ENCODE data around the gene NEK1. TPM values are rescaled to one million over a fixed set of nuclear protein-coding genes. Genes with fewer than 3 reads are reported as not detected.

NEK1 gene
- total RNA-seq, 3 donors from 2014 or later: 8.2 to 16.6 (median 10.8) TPM

DNA sequence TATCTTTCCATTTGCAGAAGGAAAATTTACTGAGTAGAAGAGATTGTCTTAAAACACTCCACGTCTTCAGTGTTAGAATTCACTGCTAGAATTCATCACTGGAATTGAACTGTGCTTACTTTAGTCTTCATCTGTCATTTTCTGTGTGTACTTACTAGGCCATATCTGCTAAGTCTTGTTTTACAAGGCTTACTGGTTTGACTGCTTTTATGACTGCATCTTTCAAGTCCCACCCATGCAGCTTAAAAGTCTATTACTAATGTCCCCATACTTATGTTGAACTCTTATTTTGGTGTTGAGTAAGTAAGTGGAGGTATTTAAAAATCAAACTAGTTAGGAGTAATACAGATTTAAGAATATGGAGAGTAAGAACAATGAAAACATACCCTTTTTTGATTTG, 22.6 kb upstream of the NEK1 start:
- H3K4me3 ChIP-seq: no peak overlapping the region
- ATAC-seq (peak; percentile 98), DNase-seq (no peak)
- intact Hi-C loops (cut with DNase I, micrococcal nuclease): no loop called here
- H3K4me1 ChIP-seq (ENCODE audit: low read depth): peaks cover 11% of the 10 kb centered on the region
- no peaks in the 10 kb centered on the region for H3K9me3 ChIP-seq
- no peaks in the 10 kb centered on the region for H3K36me3 ChIP-seq (ENCODE audit: low read depth)
- TF ChIP-seq, protein P1, sequence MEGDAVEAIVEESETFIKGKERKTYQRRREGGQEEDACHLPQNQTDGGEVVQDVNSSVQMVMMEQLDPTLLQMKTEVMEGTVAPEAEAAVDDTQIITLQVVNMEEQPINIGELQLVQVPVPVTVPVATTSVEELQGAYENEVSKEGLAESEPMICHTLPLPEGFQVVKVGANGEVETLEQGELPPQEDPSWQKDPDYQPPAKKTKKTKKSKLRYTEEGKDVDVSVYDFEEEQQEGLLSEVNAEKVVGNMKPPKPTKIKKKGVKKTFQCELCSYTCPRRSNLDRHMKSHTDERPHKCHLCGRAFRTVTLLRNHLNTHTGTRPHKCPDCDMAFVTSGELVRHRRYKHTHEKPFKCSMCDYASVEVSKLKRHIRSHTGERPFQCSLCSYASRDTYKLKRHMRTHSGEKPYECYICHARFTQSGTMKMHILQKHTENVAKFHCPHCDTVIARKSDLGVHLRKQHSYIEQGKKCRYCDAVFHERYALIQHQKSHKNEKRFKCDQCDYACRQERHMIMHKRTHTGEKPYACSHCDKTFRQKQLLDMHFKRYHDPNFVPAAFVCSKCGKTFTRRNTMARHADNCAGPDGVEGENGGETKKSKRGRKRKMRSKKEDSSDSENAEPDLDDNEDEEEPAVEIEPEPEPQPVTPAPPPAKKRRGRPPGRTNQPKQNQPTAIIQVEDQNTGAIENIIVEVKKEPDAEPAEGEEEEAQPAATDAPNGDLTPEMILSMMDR (IDR thresholded peaks at IDR 0.05): no peak

- intact Hi-C loops (cut with DNase I, micrococcal nuclease): no loop called here
- H3K36me3 ChIP-seq (ENCODE audit: low read depth): no peaks in the 10 kb centered on the region
- DNase-seq: no peak
These were observed 20.5 kb upstream of the NEK1 start for GRCh38 chr4:169632896-169633295.

DNA sequence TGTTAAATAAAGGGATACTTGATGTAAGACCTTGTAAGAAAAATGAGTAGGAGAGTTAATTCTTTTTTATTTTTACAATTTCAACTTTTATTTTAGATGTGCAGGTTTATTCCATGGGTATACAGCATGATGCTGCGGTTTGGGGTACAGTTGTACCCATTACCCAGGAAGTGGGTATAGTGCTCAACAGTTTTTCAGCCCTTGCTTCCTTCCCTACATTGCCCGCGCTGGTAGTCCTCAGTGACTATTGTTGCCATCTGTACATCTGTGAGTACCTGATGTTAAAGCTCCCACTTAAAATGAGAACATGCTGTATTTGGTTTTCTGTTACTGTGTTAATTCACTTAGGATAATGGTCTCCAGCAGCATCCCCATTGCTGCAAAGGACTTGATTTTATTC, 17.7 kb upstream of the NEK1 start:
- Histone ChIP-seq H3K9me3 (no peaks in the 10 kb centered on the region), H3K36me3 (ENCODE audit: low read depth) (no peaks in the 10 kb centered on the region), H3K4me3 (no peak overlapping the region), H3K4me1 (ENCODE audit: low read depth) (peaks cover 11% of the 10 kb centered on the region)
- TF ChIP-seq, protein P1 (IDR thresholded peaks at IDR 0.05): no peak
- no peak for DNase-seq
- intact Hi-C loops (cut with DNase I, micrococcal nuclease): no loop called here
- ATAC-seq: no peak

More at GRCh38 chr4:169632896-169633295, 20.5 kb upstream of the NEK1 start:
- Histone ChIP-seq H3K4me3 (no peak overlapping the region), H3K4me1 (ENCODE audit: low read depth) (peaks cover 11% of the 10 kb centered on the region), H3K9me3 (no peaks in the 10 kb centered on the region)
- TF ChIP-seq, protein P1 (IDR thresholded peaks at IDR 0.05): no peak
- ATAC-seq: no peak

DNA sequence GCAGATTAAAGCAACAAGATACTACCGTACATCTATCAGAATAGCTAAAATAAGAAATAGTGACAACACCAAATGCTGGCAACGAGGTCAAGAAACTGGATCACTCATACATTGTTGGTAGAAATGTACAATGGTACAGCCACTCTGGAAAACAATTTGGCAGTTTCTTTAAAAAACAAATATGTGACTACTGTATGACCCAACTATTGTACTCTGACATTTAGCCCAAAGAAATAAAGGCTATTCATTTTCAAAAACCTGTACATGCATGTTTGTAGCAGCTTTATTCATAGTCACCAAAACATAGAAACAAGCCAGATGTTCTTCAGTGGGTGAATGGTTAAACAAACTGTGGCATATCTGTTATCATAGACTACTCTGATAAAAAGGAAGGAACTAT, 16.2 kb upstream of the NEK1 start:
- no peak for ATAC-seq

DNA sequence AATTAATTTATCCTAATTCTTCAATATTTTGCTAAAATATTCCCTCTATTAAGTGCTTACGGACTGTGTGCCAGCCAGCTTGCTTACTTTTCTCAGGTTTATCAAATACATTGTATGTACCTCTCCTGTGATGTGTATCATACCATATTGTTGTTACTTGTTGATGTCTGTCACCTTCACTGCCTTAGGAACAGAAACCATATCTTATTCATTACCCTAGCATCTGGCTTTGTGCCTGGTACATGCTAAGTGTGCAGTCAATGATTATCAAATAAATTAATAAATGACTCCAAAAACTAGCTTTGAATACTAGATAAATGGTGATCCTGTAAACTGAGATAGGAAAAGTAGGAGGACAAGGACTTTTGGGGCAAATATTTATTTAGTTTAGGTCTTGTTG, 14.9 kb upstream of the NEK1 start:
- intact Hi-C loops (cut with DNase I, micrococcal nuclease): no loop called here
- no peak overlapping the region for H3K4me3 ChIP-seq
- H3K4me1 ChIP-seq (ENCODE audit: low read depth): peaks cover 3% of the 10 kb centered on the region
- H3K36me3 ChIP-seq (ENCODE audit: low read depth): no peaks in the 10 kb centered on the region
- H3K9me3 ChIP-seq: no peaks in the 10 kb centered on the region
- ATAC-seq (no peak), DNase-seq (no peak)
- TF ChIP-seq, protein P1 (IDR thresholded peaks at IDR 0.05): no peak

More for the DNA sequence above, 16.2 kb upstream of the NEK1 start:
- intact Hi-C loops (cut with DNase I, micrococcal nuclease): no loop called here
- H3K9me3 ChIP-seq: no peaks in the 10 kb centered on the region
- TF ChIP-seq, protein P1 (IDR thresholded peaks at IDR 0.05): no peak
- no peaks in the 10 kb centered on the region for H3K4me1 ChIP-seq (ENCODE audit: low read depth)
- no peak for DNase-seq
- H3K36me3 ChIP-seq (ENCODE audit: low read depth): no peaks in the 10 kb centered on the region
- H3K4me3 ChIP-seq: no peak overlapping the region
